GM18867 (cell line): ENCODE data around the gene KCTD11.
A peak's percentile ranks its signal among the peaks of the same experiment; 100 is the strongest.

ENCODE experiments used
- ATAC-seq: cut with Tn5 transposase; IDR thresholded peaks from one replicate; pipeline ENCODE4 v1.9.1; 2021; ENCODE audit warnings: mild to moderate bottlenecking, moderate library complexity; ENCODE audit not compliant: unreplicated experiment

The KCTD11 gene

DNA sequence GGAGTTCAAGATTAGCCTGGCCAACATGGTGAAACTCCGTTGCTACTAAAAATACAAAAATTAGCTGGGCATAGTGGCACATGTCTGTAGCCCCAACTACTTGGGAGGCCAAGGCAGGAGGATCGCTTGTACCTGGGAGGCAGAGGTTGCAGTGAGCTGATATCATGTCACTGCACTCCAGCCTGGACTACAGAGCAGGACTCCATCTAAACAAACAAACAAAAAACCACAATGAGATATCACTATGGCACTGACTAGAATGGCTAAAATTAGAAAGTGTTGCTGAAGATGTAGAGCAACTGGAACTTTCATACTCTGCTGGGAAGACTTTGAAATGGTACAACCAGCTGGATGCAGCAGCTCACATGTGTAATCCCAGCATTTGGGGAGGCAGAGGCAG, 22.4 kb downstream of the KCTD11 start:
- no peak for ATAC-seq

DNA sequence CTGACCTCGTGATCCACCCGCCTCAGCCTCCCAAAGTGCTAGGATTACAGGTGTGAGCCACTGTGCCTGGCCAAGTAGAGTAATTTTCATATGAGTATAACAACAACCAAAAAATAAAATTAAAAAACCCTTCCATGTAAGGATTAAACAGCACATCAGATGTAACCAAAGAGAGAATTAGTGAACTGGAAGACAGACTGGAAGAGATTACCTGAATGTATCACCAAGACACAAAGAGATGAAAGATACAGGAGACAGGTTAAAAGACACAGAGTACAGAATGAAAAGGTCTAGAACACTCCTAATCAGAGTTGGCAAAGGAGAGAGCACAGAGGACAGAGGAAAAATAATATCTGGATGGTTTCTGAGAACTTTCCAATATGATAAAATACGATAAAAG, 27.2 kb downstream of the KCTD11 start:
- no peak for ATAC-seq

DNA sequence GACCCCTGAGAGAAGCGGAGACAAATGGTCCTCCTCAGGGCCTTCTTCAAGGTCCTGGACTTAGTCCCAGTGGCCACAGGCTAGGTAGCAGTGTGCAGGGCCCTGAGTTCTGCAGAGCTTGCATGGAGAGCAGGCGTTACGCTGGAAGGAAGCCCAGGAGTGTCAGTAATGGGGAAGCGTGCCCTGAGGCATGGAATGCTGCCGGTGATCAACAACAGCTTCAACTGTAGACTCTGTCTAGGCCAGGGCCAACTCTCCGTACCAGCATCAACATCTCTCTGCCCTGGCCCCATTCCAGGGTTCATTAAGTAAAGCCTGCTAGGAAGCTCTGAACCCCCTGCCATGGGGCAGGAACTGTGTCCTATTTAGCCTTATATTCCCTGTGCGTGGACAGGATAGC, 28.4 kb downstream of the KCTD11 start:
- ATAC-seq: no peak

DNA sequence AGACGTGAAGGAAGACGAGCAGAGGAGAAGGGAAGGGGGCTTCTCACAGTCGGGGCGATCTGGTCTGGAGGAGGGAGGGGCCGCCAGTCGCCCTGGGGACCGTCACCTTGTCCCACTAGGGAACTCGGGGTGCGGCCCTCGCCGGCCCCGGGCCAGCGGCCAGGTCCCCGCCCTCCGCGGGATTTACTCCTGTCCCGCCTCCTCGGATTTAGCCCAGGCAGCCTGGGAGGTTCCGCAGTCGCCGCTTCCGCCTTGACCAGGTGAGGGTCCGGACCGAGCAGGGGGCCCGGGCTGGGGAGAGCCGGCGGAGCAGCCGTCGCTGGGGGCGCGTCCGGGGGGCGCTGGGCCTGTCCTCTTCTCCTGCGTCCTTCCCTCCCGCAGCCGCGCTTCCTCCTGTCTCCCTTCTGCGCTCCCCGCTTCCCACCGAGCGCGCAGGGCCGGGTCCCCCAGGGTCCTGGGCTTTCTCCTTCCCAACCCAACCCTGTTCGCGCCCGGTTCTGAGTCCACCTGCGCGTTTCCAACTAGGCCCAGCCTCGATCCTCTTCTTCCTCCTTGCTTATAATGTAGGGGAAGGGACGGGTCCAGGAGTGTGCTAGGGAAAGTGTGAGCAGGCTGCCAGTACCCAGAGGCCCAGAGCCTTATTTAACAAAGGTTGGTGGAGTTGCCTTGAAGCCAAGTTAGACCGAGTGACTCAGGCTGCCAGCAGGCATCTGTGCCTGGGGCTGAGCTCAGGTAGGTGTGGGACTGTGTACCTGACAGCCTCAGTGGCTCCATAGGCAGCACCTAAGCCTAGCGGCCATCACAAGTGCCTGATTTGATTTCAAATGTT, 29.1 kb downstream of the KCTD11 start, which contains the start of gene TNK1:
TSS of gene TNK1 (plus strand) at position 235 of the 829 bp plus-strand sequence. CDS start 1,838 bp downstream, outside the sequence.
- no peak for ATAC-seq

DNA sequence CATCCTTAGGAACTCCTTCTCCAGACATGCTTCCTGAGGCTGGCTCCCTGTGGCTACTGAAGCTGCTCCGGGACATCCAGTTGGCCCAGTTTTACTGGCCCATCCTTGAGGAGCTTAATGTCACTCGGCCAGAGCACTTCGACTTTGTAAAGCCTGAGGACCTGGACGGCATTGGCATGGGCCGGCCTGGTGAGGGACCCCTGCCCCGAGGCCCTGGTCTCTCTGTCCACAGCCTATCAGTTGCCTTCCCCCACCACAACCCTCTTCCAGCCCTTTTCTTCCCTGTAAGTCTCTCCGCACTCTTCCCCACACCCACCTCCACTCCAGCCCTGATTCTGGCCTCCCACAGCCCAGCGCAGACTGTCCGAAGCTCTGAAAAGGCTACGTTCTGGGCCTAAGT, 30.9 kb downstream of the KCTD11 start:
- no peak for ATAC-seq

DNA sequence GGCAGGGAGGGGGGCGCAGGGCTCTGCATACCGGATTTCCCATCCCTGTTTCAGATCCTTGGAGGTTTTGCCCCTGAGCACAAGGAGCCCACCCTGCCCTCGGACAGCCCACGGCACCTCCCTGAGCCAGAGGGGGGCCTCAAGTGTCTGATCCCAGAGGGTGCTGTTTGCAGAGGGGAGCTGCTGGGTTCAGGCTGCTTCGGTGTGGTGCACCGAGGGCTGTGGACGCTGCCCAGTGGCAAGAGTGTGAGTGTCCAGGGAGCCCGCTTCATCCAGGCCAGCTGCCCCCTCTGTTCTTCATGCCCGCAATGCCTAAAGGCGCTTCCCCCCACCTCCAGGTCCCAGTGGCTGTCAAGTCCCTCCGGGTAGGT, 31.4 kb downstream of the KCTD11 start:
- ATAC-seq: no peak

DNA sequence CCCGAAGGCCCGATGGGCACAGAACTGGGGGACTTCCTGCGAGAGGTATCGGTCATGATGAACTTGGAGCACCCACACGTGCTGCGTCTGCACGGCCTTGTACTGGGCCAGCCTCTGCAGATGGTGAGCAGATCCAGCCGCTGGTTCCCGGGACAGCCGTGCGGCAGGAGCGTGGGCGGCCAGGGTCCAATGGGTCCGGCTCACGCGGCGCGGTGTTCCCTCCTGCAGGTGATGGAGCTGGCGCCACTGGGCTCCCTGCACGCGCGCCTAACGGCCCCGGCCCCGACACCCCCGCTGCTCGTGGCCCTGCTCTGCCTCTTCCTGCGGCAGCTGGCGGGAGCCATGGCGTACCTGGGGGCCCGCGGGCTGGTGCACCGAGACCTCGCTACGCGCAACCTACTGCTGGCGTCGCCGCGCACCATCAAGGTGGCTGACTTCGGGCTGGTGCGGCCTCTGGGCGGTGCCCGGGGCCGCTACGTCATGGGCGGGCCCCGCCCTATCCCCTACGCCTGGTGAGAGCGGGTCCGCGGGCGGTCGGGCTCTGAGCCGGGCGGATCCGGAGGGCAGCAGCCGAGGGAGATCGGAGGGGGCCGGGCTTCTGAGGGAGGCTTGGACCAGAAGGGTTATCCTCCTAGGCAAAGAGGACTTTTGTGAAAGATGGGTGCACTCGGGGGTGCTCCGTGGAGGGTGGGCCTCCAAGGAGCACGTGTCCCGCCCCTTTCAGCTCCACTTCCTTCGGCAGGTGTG, 32.0 kb downstream of the KCTD11 start:
- peak; percentile 81 for ATAC-seq

DNA sequence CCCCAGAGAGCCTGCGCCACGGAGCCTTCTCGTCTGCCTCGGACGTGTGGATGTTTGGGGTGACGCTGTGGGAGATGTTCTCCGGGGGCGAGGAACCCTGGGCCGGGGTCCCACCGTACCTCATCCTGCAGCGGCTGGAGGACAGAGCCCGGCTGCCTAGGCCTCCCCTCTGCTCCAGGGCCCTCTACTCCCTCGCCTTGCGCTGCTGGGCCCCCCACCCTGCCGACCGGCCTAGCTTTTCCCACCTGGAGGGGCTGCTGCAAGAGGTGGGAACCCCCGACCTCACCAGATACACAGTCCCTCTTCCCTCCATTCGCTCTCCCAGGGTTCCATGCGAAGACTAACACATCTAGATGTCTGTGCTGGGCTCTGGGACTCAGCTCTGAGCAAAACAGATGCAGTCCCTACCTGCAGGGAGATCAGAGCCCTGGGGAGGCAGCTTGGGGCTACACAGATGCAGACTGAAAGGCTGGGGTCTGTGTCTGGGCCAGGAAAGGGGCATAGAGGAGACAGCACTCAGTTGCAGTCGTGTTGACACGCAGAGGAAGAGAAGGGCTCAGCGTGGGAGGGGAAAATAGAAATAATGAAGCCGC, 32.6 kb downstream of the KCTD11 start:
- no peak for ATAC-seq

DNA sequence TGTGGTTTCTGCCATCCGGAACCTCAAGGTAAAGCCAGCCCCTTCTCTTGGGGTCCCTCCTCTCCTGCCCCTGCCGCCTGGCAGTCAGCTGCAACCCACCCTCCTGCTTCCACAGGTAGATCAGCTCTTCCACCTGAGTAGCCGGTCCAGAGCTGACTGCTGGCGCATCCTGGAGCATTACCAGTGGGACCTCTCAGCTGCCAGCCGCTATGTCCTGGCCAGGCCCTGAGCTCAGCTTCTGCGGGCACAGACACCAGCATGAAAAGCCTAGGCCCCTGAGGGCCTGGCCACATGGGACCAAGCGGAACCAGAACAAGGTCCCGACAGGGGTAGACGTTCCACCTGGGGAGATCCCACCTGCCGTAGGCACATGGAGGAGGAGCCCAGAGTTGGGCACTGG, 36.9 kb downstream of the KCTD11 start:
- ATAC-seq: no peak

DNA sequence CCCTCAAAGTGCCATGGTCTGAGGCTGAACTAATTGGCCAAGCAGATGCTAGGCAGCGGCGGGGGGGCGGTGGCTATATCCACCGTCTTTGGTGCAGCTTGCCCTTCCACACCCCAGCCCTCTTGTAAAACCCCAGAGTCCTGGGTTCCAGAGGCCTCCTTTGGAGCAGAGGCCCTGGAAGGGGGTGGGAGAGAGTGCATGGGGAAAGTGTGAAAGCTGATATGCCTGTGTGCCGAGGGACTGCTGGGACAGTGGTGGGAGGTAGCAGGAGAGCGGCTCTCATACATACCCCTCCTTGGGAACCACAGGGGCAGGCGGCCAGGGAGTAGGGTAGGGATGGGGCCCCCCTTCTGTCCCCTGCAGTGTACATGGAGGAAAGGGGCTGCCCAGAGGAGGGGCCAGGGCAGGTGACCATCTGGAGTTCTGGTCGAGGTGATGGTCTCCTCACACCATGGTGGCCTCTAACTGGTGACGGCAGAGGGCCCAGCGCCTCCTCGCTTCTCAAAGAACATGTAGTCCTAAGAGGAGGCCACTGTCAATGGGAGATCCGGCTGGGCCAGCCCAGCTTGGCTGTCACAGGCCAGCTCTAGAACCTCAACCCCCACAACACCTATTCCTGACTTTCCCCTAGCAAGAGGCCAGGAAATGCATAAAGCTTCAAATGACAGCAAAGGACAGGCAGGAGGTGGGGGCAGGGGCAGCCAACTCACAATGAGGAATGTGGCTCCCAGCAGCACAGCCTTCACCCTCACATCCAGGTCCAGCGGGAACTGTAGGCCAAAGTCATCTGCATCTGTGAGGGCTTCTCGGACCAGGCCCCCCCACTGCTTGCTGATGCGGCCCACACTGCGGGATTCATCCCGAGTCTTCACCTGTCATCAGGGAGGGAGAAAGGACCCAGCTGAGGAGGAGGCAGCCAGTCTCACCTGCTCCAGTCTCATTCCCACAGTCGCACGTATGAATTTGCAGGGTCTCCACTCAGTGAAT, 38.3 kb downstream of the KCTD11 start:
- no peak for ATAC-seq

DNA sequence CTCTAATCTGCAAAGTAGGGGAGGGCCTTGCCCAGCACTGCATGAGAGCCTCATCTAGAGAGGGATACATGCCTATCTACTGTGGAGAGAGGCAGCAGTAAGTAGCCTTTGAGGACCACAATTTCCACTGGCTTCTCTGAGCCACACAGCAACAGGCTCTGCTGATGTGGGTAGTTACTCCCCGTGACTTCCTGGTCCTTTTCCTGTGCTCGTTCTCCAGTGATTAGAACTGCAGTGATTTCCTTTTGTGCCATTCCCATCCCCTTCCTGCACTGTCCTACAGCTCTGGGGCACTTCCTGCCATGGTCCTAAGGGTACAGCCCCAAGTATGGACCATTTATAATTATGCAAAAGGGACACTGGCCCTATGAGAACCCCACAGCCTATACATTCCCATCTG, 39.3 kb downstream of the KCTD11 start:
- ATAC-seq: no peak

DNA sequence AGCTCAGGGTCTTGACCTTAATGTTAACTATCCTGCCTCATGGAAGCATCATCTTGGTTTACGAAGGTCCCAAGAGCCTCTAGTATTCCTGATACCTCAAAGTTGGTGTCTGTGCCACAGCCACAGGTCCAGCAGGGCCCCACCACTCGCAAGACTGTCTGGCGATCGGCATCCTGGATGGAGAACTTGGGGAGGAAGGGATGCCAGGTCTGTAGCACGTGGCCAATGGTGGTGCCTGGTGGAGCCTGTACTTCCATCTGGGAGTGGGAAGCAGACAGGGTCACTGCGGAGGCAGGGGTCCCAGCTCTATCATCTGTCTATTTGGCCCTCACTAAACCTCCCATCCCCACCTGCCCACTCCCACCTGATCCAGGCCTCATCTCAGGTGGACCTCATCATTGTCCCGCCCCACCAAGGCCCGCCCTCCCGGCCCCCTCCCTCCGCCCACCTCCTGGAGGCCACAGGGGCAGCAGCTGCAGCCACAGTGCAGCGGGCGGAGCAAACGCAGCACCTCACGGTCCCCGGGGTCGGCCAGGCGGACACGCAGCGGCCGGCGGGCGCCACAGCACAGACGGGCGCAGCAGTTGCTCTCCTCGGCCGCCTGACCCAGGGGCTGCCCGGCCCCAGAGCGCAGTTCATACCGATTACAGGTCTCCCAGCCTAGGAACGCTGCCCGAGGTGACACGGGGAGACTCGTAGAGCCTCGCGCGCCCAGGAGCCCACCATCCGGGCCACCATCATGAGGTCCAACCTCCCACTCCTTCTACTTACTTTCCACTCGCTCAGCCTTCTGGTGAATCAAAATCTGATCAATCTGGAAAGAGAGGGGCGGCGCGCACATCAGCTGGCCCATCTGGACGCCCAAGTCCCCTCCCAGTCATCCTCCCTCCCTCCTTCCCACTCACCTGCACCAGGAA, 41.0 kb downstream of the KCTD11 start:
- ATAC-seq: no peak

DNA sequence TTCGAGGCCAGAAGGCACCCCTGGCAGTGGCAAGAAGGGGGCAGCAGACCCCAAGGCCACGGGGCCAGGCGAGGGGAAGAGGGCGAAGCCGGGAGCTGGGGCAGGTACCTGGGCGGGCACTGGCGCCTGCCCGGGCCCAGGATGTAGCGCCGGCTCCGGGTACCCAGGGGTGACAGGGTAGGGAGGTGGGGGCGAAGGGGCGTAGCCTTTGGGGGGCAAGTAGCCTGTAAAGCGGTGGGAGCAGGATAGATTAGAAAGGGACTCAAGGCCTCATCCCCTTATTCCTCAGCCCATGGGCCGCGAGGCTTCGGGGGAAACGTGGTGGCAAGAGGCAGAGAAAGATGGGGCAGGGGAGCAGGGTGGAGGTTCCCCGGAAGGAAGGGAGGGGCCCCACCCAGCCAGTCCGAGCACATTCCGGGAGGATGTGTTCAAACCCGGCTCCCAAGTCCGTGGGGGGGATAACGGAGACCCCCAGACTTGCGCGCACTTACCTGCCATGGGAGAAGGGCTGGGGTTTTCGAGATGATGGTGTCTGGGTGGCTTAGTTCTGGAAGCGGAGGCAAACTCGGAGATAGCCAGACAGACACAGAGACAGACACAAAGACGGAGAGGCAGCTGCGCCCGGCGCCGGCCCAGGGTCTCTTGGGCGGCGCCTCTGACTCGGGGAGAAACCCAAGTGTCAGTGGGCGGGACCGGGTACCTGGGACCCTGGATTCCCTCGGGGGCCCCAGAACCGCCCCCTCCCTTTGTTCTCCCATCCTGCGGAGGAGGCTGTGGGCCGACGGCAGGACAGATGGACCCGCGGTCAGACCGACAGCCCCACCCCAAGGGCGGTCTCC, 41.9 kb downstream of the KCTD11 start:
- peak; percentile 32 for ATAC-seq

DNA sequence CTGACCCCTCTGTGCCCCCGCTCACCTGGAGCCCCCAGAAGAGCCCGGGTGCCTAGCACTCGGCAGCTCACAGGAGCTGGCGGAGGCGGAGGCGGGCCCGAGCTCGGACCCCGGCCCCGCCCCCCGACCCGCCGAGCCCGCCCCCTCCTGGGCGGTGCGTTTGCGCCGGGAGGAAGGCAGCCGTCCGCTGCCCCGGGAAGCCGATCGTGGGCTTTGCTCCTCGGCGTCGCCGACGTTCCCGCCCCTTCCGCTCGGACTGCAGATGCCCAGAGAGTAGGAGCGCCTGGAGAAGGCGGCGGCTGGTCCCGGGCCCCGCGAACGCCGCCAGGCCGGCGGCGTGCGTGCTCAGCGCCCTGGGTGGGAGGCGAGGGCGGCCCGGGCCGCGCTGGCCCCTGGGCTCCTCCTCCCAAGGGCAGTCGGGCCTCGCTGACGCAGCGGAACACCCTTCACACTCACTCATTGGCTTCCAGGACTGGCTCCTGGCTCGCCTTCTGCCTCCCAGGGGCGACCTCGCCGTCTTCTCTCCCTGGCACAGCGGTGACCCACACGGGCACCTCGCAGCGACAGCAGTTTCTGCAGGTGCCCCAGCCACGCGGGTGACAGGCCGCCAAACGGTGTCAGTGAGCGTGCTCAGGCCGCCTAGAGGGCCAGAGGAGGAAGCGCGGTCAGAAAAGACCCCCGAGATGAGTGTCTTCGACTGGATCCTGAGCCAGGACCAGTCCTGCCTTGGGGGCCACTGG, 42.7 kb downstream of the KCTD11 start, which contains the start of gene PLSCR3:
TSS of gene PLSCR3 (minus strand) at position 74 of the 740 bp plus-strand sequence. CDS start 415 bp downstream, outside the sequence.
- peak; percentile 83 for ATAC-seq

DNA sequence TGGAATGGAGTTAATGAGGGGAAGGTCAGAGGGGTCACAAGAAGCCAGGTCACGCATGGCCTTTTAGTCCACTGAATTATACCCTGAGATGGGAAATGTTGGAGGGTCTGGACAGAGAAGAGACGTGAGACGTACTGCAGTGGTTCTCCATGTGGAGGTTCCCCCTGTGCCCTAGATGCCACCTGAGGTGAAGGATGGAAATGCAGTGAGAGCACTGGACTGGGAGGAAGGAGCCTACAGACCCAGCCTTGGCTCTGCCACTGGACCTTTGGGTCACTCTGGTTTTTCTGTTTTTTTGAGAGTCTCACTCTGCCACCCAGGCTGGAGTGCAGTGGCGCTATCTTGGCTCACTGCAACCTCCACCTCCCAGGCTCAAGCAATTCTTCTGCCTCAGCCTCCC, 44.2 kb downstream of the KCTD11 start:
- ATAC-seq: no peak

DNA sequence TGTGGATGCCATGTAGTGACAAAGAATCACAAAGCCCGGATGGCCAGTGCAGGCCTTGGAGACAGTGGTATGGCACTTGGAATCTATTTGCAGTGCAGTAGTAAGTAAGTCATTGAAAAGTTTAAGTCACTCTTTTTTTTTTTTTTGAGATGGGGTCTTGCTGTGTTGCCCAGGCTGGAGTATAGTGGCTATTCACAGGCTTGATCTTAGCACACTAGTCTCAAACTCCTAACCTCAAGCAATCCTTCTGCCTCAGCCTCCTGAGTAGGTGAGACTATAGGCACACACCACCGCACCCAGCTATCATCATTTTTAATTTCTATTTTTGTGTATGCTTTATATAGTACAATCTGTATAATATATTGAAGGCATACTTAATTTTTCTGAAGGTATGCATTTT, 46.6 kb downstream of the KCTD11 start:
- no peak for ATAC-seq

DNA sequence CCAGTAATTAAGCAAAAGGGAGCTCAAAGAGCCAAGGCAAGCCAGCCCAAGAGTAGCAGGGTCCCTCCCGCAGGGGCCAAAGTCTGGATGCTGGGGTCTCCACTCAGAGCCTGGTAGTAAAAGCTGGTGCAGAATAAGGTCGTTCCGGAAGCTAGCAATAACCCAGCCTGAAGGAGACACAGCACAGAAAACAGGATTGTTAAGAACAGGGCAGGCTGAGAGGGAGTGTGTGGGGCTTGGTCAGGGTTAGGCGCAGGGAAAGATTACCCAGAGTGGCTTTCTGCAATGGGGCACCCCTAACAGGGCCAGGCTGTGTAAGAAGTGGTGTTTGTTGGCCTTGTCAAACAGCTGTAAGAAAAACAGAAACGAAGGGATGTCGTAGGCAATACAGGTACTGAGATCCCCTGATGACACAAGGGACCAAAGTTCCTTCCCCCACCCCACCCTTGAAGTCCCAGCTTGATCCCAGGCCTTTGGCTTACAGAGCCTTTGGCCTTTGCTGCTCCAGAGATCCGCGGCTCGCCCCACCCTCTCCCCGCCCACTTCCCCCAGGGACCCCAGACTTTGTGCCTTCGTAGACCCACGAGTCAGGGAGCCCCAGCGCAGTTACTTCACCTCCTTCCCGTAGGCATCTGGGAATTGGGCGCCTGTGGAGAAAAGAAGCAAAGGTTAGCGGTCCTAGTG, 51.2 kb downstream of the KCTD11 start:
- ATAC-seq: no peak

DNA sequence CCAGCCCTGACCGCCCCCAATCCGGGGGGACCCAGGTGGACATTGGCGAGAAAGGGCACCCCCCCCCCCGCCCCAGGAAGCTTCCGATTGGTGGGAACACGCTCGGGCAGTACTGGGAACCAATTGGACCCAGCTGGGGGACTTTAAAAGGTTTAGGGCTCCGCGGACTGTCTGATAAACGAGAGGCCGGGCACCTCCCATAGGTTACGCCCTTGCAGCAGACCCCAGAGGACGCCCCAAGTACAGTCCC, 51.7 kb downstream of the KCTD11 start:
- no peak for ATAC-seq
